A673 (cell line): ENCODE results near the gene MDM1. TPM values are rescaled to one million over a fixed set of nuclear protein-coding genes. Genes with fewer than 3 reads are reported as not detected.

Experiments used
- BruUV-seq: library from RNA; stranded (reverse); fragments of 400-500 nt; replicated peaks from 2 replicates; lab custom pipeline; 2021; lab: Mats Ljungman, UMichigan
- CTCF ChIA-PET: fragments of 300-600 bp; sonication (Branson Sonifier 250); formaldehyde crosslinking; loops from one replicate; lab custom pipeline; 2022; ENCODE audit warnings: antibody characterized with exemption; lab: Charles Lee
- POLR2A ChIA-PET: fragments of 300-600 bp; sonication (Branson Sonifier 250); formaldehyde crosslinking; loops from one replicate; lab custom pipeline; 2022; ENCODE audit warnings: antibody characterized with exemption; ENCODE audit not compliant: low non-redundant PET; lab: Charles Lee
- DNase-seq: peaks from one replicate; pipeline ENCODE4 v3.0.0-alpha.2; 2015; ENCODE audit warnings: low spot score
- H3K27ac ChIP-seq: fragments of 200-600 bp; sonication (generic); 2 replicates; pipeline ENCODE4 v1.5.1; 2016; ENCODE audit warnings: mixed run types, low read depth, mild to moderate bottlenecking, mixed read lengths, antibody characterized with exemption, low read length; ENCODE audit not compliant: poor library complexity, severe bottlenecking
- H3K27me3 ChIP-seq: fragments of 200-600 bp; sonication (generic); replicated peaks from 2 replicates; pipeline ENCODE4 v1.6.1; 2017; ENCODE audit warnings: mixed run types, low read depth, mild to moderate bottlenecking, mixed read lengths, antibody characterized with exemption, low read length; ENCODE audit not compliant: insufficient read depth, poor library complexity
- H3K36me3 ChIP-seq: fragments of 200-600 bp; sonication (generic); 2 replicates; pipeline ENCODE4 v1.6.1; 2016; ENCODE audit warnings: mixed run types, mild to moderate bottlenecking, mixed read lengths, antibody characterized with exemption, low read length; ENCODE audit not compliant: insufficient read depth, poor library complexity, severe bottlenecking
- H3K4me1 ChIP-seq: fragments of 200-600 bp; sonication (generic); 2 replicates; pipeline ENCODE4 v1.6.1; 2017; ENCODE audit warnings: mixed run types, mild to moderate bottlenecking, mixed read lengths, antibody characterized with exemption, low read length; ENCODE audit not compliant: insufficient read depth, poor library complexity, severe bottlenecking
- H3K4me3 ChIP-seq: fragments of 200-600 bp; sonication (generic); 2 replicates; pipeline ENCODE4 v1.5.1; 2016; ENCODE audit warnings: low read depth, mixed run types, mild to moderate bottlenecking, mixed read lengths, low read length; ENCODE audit not compliant: poor library complexity, severe bottlenecking
- H3K9me3 ChIP-seq: fragments of 200-600 bp; sonication (generic); 2 replicates; pipeline ENCODE4 v1.6.1; 2016; ENCODE audit warnings: mixed run types, low read depth, mild to moderate bottlenecking, mixed read lengths, antibody characterized with exemption, low read length; ENCODE audit not compliant: poor library complexity, severe bottlenecking
- EZH2 ChIP-seq: fragments of 200-600 bp; sonication (generic); IDR thresholded peaks from 2 replicates; pipeline ENCODE4 v1.6.1; 2017; ENCODE audit warnings: borderline replicate concordance, low read depth, mild to moderate bottlenecking, mixed read lengths, antibody characterized with exemption, low read length; ENCODE audit not compliant: poor library complexity, severe bottlenecking
- intact Hi-C: fragments of 100-400 bp; cut with micrococcal nuclease; formaldehyde crosslinking; loops from one replicate; pipeline ENCODE4 v1.10.0; 2022; ENCODE audit not compliant: unreplicated experiment
- total RNA-seq: library from RNA; stranded (reverse); gene quantifications from 2 replicates; pipeline ENCODE4 v1.2.3, GENCODE V29; 2021
- TF ChIP-seq, protein P1 (sequence below): fragments of 300-800, 200-600 bp; sonication (generic); conservative IDR thresholded peaks from 2 replicates; pipeline ENCODE4 v1.5.1; 2017; ENCODE audit warnings: low read depth, mild to moderate bottlenecking, antibody characterized with exemption, low read length, moderate library complexity, mixed read lengths

The MDM1 gene
- total RNA-seq, 1 experiment from 2014 or later = 18.6 TPM

DNA sequence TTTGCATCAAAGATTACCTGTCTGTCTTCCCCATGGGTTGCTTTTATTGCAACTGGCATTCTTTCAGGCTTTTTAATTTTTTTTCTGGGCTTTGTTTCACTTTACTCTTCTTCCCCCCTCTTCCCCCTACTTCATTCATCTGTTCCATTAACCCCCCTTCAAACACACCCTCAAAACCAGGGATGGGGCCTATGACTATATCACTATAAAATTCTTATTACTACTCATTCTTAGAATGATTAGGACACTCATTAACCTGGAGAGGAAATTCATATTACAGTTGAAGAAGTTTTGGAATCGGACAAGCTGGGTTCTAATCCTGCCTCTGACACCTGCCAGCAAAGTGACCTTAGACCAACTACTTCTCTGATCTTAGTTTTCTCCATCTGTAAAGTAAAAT, 24.8 kb upstream of the MDM1 start:
- intact Hi-C loops = loop anchor here (5.0 kb wide), 1 partner anchor 255 kb away; the partner anchor contains the start of gene RAP1B
- no peak overlapping the region for H3K27ac ChIP-seq
- no peak for DNase-seq

DNA sequence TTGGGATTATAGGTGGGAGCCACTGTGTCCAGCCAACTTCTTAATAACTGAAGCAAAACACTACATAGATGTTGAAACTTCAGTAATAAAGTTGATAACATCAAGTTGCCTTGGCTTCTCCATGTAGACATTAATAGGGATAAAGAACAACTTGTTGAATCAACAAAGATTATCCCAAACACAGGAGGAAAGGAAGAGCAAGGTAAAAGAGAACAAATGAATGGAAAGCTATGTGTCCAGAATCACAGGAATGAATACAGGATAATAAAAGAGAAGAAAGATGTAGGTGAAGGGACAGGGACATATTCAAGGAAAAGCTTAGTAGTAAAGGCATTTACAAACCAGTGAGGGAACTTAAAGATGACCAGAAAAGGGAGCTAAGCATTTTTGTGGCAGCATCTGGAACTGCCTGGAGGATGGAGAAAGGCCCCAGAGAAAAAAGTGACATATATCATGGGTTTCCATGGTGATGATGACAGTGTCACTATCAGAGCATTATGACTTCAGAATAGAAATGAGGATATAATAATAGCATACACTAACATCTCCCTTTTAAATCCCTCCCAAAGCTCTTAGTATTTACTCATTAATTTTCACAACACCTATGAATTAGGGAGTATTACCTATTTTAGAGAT, 24.0 kb upstream of the MDM1 start:
- intact Hi-C loops = loop anchor here (5.0 kb wide), 1 partner anchor 256 kb away; the partner anchor contains the start of gene RAP1B
- H3K4me1 ChIP-seq = peaks cover 8% of the 10 kb centered on the region
- H3K9me3 ChIP-seq = no peaks in the 10 kb centered on the region
- CTCF ChIA-PET = no interaction called here
- BruUV-seq = no TSS peak
- H3K36me3 ChIP-seq = no peaks in the 10 kb centered on the region
- no peak for DNase-seq
- POLR2A ChIA-PET = interaction anchor here (0.6 kb wide), 1 partner anchor 431 kb away, joined by 11 read pairs; no protein-coding TSS in a partner anchor
- TF ChIP-seq, protein P1, sequence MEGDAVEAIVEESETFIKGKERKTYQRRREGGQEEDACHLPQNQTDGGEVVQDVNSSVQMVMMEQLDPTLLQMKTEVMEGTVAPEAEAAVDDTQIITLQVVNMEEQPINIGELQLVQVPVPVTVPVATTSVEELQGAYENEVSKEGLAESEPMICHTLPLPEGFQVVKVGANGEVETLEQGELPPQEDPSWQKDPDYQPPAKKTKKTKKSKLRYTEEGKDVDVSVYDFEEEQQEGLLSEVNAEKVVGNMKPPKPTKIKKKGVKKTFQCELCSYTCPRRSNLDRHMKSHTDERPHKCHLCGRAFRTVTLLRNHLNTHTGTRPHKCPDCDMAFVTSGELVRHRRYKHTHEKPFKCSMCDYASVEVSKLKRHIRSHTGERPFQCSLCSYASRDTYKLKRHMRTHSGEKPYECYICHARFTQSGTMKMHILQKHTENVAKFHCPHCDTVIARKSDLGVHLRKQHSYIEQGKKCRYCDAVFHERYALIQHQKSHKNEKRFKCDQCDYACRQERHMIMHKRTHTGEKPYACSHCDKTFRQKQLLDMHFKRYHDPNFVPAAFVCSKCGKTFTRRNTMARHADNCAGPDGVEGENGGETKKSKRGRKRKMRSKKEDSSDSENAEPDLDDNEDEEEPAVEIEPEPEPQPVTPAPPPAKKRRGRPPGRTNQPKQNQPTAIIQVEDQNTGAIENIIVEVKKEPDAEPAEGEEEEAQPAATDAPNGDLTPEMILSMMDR = no peak
- TF ChIP-seq EZH2 = no peak
- no peaks in the 10 kb centered on the region for H3K27me3 ChIP-seq
- H3K4me3 ChIP-seq = no peak overlapping the region
- H3K27ac ChIP-seq = no peak overlapping the region

More for the DNA sequence above, 24.8 kb upstream of the MDM1 start:
- ChIA-PET POLR2A (no interaction called here), CTCF (no interaction called here)
- H3K9me3 ChIP-seq = no peaks in the 10 kb centered on the region
- peaks cover 8% of the 10 kb centered on the region for H3K4me1 ChIP-seq
- H3K36me3 ChIP-seq = no peaks in the 10 kb centered on the region
- TF ChIP-seq EZH2 = no peak
- TF ChIP-seq, protein P1 = no peak
- no peak overlapping the region for H3K4me3 ChIP-seq
- no peaks in the 10 kb centered on the region for H3K27me3 ChIP-seq
- no TSS peak for BruUV-seq

DNA sequence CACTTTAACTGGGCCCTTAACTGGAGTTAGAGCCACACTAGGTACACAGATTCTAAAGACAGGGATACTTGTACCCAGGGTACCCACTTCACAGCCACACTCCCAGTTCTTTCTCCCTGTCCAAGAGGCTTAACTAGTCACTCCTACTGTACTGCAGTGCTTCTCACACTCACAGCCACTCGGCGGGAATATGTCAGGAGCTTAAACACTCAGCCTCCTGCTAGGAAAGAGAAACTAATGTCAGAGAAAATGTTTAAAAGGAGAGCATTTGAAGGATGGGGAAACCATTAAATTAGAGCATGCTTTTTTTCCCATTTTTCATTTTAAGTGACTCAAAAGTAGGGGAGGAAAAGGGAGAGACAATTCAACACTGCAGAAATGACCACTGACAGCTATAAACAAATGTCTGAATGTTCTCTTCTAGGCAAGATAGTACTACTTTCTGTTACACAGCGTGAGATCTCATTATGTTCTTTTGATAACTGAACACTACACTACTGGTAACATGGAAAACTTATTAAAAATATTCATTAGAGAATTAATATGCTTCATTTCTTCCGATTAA, 22.9 kb upstream of the MDM1 start:
- H3K4me3 ChIP-seq = no peak overlapping the region
- intact Hi-C loops = loop anchor here (5.0 kb wide), 1 partner anchor 257 kb away; the partner anchor contains the start of gene RAP1B
- BruUV-seq = no TSS peak
- peaks cover 8% of the 10 kb centered on the region for H3K4me1 ChIP-seq
- DNase-seq = no peak
- POLR2A ChIA-PET = no interaction called here
- TF ChIP-seq EZH2 = no peak
- TF ChIP-seq, protein P1 = no peak
- no peak overlapping the region for H3K27ac ChIP-seq
- H3K27me3 ChIP-seq = no peaks in the 10 kb centered on the region
- no peaks in the 10 kb centered on the region for H3K36me3 ChIP-seq
- CTCF ChIA-PET = no interaction called here
- H3K9me3 ChIP-seq = no peaks in the 10 kb centered on the region
